ENCODE measurements around the gene CHRNA3.
"Not testable (repeated sequence)": the region's sequence is repeated elsewhere in the genome, so short reads cannot be mapped to it uniquely, and the experiment has no call there.

CHRNA3 gene

DNA sequence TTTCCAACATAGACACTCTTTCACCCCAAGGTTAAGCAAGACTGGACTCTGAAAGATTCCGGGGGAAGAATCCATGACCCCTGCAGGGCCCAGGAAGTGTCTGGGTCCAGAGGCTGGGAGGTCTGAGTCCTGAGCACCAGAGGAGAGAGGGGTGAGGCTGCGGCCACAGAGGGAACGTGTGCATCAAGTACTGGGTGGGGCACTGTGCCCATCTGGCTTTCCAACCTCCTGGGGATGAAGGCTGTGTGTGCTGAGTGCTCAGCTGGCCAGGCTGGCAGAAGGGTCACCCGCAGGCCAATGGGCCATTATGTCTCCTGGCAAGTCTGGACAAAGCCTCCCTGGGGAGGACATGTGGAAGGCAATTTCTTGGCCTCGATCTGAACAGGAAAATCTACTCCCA lies 3.3 kb downstream of the CHRNA3 start:
- no peak for DNase-seq (ENCODE audit: low read depth)

DNA sequence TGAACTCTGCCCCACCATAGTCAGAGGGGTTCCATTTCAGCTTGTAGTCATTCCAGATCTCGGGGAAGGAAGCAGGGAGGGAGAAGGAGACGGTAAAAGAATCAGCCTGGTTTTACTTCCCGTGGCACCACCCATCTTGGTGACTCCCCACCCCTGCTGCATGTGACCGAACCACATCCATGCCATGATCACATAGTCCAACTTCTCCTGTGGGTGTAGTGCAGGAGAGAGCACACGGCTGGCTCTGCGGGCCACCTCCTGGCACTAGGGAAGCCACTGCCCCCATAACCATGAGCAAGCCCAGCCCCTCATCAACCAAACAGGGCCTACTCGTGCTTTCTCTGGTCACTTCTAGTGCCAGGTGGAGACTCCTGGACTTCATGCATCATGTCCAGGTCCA lies 3.7 kb downstream of the CHRNA3 start:
- no peak for DNase-seq (ENCODE audit: low read depth)

DNA sequence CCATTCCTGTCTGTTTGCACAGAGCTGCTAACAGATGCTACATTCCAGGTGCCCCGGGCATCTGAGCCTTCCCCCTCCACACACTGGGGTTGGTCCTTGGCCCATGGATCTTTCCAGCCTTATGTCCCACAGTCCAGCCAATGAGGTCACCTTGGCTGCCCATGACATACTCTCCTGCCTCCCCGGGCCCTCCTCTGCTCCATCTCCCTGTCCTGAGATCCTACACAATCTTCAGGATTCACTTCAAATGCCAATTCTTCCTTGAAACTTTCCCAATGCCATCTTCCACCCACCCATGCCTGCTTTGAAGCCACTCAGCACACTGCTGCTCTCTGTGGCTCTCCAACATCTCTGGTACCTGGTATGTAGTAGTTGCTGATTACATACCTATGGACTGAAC lies 4.3 kb downstream of the CHRNA3 start:
- no peak for DNase-seq (ENCODE audit: low read depth)

DNA sequence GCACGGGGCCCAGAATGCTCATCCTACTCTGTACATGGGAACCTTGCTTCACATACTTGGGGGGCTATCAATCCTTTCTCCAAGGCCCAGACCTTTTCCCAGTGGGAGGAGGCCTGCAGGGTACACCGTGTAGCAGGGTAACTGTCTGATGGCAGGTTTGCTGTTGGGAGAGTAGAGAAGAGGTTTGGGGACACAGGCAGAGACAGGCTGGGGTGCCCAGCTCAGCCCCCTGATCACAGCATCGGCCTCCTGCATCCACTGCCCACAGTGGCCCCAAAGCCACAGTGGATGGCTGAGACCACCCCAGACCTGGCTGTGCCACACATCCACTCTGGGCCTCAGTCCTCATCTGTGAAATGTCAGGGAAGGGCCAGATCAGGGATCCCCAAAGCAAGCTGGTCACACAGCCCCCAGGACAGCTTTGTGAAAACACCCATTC lies 5.6 kb downstream of the CHRNA3 start:
- DNase-seq (ENCODE audit: low read depth) = no peak

DNA sequence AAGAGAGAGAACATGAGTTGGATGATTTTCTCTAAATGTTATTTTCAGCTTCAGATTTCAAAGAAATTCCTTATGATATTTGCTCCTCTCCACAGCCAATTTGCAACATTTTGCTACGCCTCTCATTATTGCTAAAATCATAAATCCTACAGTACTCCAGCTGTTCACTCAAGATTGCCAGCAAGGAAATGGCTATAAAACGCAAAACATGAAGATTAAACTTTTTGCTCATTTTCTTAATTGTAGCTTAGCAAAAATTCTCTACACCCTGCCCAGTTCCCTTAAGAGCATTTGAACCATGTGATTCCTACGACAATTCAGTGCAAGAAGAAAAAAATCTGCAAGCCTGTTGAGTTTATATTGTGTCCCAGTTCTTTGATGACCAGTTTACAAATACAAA lies 6.8 kb downstream of the CHRNA3 start:
- no peak for DNase-seq (ENCODE audit: low read depth)

DNA sequence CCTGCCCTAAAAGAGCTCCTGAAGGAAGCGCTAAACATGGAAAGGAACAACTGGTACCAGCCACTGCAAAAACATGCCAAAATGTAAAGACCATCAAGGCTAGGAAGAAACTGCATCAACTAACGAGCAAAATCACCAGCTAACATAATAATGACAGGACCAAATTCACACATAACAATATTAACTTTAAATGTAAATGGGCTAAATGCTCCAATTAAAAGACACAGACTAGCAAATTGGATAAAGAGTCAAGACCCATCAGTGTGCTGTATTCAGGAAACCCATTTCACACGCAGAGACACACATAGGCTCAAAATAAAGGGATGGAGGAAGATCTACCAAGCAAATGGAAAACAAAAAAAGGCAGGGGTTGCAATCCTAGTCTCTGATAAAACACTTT lies 11.2 kb downstream of the CHRNA3 start:
- not testable (repeated sequence) for DNase-seq (ENCODE audit: low read depth)

DNA sequence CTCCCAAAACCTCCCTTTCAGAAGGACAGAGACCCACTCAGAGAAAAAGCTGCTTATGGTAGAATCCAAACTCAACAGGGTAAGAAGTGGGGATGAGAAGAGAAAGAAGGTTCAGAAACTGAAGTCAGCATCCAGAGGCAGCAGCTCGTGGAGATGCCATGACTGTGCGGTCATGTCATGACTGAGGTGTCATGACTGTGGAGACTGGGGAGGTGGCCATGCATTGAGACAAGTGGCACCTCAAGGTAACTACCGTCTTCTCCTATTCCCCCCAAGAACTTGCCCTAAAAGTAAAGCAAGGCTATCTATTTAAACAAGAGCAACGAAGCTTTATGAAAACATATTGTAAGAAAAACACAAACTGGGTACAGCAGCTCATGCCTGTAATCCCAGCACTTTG lies 15.1 kb downstream of the CHRNA3 start:
- no peak for DNase-seq (ENCODE audit: low read depth)

DNA sequence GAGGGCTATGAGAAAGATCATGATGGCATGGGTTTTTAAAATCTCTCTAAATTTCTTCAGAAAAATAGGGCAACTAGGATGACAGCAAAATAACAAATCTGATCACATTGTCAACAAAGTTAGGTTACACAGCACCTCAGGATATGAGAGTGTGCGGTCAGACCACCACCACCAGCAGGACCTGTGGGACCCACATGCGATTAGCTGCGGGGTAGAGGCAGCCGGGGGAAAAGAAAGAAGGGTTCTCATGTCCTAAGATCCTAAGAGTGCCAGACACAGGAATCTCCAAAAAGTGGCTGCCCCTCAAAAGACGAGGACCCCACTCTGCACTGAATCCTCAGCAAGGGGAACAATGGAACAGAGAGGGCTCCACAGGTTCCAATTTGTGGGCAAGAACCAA lies 15.6 kb downstream of the CHRNA3 start:
- no peak for DNase-seq (ENCODE audit: low read depth)

DNA sequence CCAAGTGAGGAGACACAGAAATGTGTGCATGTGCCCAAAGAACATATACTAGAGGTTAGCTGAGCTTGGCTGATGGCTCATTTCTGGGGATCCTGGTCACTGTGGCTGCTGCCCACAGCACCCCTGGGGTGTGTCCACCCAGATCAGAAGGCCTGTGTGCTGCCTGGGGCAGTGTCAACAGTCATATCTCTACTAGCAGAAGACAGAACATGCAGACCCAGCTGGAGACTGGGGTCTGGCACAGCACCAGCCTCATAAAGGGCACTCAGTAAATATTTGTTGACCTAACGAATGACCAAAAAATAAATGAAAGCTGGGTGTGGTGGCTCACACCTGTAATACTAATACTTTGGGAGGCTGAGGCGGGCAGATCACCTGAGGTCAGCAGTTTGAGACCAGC lies 16.4 kb downstream of the CHRNA3 start:
- no peak for DNase-seq (ENCODE audit: low read depth)

DNA sequence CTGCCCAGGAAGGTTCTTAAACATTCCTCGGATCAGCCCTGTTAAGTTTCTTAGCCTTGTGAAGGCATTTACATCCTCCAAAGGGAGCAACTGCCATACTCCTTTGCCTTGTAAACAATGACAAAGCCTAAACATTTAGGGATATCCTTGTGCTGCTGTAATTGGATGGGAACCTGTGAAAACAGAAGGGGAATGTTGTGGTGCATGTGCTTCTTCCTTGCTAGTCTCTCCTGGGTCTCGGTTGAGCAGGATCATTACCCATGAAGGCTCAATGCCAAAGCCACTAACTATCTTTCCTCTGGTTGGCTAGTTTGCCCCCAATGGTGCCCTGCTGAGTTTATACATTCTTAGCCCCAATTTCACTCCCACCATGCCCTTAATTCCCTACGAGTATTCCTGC lies 17.3 kb downstream of the CHRNA3 start:
- DNase-seq (ENCODE audit: low read depth) = no peak

DNA sequence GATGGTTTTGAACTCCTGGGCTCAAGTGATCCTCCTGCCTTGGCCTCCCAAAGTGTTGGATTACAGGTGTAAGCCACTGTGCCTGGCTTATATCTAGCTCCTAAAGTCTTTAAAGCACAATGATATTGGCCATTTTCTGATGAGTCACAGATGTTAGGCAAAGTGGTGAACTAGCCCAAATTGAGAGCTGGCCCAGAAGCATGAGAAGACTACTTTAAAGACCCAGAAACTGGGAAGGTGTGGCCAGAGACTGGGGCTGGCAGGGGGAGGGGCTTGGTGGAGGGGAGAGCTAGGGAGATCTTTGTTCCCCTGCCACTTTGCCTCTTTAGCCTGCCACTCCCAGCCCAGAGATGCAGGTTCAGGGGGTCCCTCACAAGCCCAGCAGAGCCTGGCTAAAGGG lies 21.6 kb downstream of the CHRNA3 start:
- no peak for DNase-seq (ENCODE audit: low read depth)

DNA sequence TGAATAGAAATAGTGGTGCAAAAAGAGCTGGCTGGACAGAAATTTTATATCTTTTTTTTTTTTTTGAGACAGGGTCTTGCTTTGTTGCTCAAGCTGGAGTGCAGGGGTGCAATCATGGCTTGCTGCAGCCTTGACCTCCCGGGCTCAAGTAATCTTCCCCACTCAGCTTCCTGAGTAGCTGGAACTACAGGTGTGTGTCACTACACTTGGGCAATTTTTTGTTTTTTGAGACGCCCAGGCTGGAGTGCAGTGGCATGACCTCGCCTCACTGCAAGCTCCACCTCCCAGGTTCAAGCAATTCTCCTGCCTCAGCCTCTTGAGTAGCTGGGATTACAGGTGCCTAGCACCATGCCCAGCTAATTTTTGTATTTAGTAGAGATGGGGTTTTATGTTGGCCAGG lies 22.4 kb downstream of the CHRNA3 start:
- no peak for DNase-seq (ENCODE audit: low read depth)

DNA sequence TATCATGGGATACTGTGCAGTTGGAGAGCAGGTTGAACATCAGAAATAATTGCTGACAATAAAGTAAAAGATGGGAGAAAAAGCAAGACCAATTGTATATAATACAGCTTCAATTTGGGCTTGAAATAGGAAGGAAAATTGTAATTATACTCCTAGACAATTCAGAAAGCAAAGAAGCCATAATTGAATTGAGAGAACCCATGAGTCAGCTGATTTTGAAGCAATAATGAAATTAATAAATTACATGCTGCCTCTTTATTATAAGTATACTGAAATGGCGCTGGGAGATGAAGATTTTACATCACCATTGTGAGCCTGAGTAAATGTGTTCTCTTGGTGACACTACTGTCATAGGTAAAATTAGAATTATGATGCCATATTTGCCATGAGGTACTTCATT lies 23.2 kb downstream of the CHRNA3 start:
- DNase-seq (ENCODE audit: low read depth) = no peak

DNA sequence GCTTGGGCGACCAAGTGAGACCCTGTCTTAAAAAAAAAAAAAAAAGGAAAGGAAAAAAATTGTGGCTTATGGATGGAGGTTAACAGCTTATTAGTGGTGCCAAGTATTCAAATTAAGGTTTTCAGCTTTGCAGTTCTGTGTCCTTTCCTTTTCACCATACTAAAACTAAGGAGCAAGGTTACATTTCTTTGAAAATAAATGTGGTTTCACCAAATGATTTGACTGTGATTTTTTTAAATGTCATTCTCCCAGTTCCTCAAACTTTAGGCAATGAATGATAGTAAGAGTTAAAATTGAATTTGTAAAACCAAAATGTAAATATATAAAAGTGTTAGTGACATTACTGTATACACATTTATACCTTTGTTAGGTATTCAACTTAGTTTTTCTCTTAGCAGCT lies 45.9 kb downstream of the CHRNA3 start:
- DNase-seq (ENCODE audit: low read depth) = no peak

DNA sequence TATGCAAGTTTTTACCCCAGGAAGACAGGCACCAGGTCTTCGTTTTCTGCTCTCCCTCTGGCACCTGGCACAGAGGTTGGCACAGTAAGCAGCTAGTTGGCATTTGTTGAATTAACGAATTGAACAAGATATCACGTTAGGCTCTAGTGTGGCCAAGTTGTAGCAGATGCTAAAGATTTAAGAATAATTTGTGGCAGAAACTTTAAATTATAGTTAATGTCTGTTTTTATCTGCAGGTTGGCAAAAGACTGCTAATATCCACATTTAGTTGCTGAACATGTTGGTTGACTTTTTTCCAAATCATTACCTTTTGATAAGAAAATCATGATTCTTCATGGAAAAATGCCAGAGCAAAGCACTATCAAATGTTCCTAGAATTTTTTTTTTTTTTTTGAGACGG lies 47.4 kb downstream of the CHRNA3 start:
- DNase-seq (ENCODE audit: low read depth) = no peak

DNA sequence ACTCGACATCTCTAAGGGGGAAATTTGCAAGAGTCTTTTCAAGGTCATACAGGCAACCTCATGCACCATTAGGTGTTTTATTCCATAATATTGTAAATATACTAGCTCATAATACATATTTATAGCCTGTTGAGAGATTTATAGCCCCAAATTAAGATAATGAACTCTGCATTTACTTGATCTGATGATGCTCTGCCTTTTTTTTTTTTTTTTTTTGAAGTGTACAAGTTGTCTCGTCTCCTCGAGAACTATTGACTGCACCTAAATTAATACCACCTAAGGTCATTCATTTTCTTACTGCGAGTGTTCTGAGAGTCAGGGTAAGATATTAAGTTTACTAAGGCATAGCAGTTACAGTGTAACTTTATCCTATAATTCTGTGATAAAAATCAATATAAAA lies 49.4 kb downstream of the CHRNA3 start:
- no peak for DNase-seq (ENCODE audit: low read depth)

DNA sequence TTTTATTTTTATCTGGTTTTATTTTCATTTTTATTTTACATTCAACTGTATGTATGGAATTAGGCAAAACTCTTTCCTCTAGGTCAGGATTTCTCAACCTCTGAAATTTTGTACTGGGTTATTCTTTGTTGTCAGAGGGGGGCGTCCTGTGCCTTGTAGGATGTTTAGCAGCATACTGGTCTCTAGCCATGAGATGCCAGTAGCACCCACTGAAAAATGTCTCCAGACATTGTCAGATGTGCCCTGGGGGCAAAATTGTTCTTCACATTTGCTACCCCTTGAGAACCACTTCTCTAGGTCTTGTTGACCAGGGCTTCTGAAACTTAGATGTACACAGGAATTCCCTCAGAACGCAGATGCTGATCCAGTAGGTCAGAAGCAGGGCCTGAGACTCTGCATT lies 50.1 kb downstream of the CHRNA3 start:
- no peak for DNase-seq (ENCODE audit: low read depth)

DNA sequence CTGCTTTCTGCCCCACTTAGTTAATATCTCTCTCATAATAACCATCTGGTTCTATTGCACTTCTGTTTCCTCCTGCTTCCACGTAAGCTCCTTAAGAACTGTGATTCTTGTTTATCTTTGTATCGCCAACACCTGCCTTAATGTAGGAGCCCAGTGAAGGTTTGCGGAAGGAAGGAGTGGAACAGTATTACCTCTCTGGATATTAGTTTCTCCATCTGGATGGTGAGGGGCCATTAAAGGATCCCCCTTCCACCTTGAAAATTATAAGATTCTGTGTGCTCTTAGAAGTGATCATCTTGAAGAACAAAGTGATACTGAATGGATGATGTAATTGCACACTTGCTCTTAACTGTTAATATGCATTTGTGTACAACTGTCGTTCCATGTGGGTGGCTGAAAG lies 53.3 kb downstream of the CHRNA3 start:
- DNase-seq (ENCODE audit: low read depth) = no peak

DNA sequence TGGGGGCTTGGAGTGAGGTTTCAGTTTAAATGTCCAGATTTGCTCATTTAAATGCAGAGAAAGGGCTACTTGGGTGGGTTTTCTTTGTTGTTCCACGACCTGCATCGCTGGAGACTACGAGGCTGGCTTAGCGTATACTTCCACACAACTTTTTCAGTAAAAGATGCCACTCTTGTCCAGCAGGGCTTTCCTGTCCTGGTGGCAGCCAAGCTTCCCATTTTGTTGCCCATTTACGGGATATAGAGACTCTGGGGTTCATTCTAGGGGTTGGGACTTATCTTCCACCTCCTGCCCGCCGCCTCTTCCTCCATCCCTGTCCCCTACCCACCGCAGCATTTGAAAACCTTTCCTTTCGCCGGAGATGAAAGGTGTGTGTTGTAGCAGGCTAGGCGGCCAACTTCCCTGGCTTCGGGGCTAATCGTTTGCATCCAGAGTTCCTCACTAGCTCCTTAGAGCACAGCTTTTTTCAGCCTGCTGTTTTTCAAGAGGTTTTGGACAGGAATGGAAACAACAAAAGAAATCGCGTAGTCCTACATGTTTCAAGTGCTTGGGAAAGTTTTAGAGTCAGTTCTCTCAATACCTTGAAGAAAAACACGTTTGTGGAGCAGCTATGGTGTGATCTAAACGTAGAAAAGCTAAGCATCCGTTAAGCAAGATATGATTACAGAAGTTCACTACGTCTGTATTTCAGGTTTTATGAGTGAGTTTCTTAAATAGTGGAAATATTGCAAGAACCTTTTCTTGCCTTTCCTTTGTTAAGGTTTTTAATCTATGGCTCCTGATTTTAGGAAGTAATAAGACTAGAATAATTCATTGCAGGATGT lies 54.6 kb downstream of the CHRNA3 start:
- DNase-seq (ENCODE audit: low read depth) = no peak

DNA sequence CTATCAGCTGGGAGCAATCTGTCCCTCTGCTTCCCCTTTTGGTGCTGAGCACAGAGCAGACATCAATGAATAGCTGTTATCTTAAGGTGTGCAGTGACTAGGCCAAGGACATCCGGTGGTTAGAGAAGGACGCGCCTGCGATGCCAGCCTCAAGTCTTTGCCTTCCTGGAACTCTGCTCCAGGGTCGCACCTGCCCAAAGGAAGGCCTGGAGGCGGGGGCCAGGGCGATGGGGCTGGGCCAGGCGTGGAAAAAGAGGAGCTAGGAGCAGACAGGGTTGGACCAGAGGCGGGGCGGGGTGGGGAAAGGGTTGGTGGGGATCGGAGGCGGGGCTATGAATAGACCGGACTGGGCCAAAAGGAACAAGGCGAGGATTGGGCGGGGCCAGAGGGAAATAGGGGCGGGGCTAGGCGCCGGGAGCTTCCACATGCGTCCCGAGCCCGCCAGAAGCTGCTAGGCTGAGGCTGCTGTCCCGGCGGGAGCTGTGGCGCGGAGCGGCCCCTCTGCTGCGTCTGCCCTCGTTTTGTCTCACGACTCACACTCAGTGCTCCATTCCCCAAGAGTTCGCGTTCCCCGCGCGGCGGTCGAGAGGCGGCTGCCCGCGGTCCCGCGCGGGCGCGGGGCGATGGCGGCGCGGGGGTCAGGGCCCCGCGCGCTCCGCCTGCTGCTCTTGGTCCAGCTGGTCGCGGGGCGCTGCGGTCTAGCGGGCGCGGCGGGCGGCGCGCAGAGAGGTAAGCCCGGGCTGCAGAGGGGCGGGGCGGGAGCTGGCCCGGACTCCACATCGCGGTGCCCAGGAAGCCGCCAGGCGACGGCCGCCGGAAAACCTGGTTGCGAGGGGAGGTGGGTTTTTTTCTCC lies 55.5 kb downstream of the CHRNA3 start, which contains the start of gene CHRNA5:
TSS of gene CHRNA5 (plus strand) at position 424 of the 854 bp plus-strand sequence. CDS start at position 624, 200 bp downstream.
- DNase-seq (ENCODE audit: low read depth) = peak; percentile 44

DNA sequence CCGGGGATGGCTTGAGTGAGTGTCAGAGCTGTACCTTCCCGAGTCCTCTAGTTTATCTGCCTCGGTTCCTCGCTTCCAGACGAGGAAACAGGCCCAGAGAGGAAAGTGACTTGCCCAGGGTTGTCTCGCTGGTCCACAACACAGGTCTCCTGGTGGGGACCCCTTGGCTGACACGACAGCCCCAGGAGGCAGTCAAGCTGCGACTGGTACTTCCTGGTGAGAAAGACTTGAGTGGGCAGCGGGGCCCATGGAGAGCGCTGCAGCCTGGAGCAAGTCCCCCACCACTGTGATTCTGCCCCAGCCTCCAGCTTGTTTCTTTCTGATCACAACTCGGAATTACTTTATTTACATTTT lies 56.1 kb downstream of the CHRNA3 start:
- DNase-seq (ENCODE audit: low read depth) = no peak

DNA sequence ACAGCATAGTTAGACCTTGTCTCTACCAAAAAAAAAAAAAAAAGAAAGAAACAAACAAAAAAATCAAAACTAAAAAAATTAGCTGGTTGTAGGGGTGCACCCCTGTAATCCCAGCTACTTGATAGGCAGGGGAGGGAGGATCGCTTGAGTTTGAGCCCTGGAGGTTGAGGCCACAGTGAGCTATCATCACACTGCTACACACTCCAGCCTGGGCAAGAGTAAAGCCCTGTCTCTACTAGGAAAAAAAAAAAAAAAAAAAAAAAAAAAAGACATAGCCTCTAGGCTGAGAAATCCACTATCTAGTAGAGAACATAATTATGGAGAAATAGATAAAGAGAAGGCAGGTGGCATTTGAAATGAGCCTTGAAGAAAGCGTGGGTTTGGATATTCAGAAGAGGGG lies 57.7 kb downstream of the CHRNA3 start:
- no peak for DNase-seq (ENCODE audit: low read depth)

DNA sequence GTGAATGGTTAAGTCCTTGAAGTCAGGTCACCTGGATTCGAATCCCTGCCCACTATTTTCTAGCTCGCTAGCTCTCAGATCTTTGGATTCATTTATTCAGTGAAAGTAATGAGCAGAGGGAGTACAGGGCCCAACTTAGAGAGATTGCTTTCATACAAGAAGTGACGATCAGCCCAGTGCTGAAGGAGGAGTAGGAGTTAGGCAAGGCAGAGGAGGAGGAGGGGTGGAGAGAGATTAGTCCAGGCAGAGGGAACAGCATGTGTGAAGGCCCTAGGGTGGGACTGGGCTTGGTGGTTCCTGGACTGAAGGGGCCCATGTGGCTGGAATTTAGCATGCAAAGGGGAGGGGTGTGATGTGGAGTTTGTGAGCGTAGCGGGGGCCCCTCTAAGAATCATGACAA lies 59.3 kb downstream of the CHRNA3 start:
- DNase-seq (ENCODE audit: low read depth) = no peak

Measured in stimulated activated CD8-positive, alpha-beta memory T cell treated with anti-CD3 and anti-CD28 coated beads, Interleukin-12 subunit alpha, Interleukin-12 subunit beta, amount 100 ng/mL, for 1 hour (primary cell).